ENCODE results near the gene TMEM38A.
"Not testable (repeated sequence)": the region's sequence is repeated elsewhere in the genome, so short reads cannot be mapped to it uniquely, and the experiment has no call there.

TMEM38A gene

DNA sequence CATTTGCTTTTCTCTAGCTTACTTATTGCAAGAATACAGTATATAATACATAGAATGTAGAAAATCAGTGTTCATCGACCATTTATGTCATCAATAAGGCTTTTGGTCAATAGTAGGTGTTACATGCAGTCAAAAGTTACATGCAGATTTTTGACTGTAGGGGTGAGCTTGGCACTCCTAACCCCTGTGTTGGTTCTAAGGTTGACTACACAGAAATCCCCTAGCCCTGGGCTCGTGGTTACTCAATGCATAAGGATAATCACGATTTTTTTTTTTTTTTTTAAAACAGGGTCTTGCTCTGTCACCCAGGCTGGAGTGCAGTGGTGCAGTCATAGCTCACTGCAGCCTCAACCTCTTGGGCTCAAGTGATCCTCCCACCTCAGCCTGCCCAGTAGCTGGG is 54.7 kb downstream of the TMEM38A start:
- Mint-ChIP-seq H3K9me3 (no peaks in the 10 kb centered on the region), H3K36me3 (ENCODE audit: low read depth) (no peaks in the 10 kb centered on the region), H3K27me3 (peaks cover 22% of the 10 kb centered on the region), H3K4me1 (ENCODE audit: low read depth) (peaks cover 10% of the 10 kb centered on the region), H3K4me3 (no peak overlapping the region), H3K27ac (no peak overlapping the region)
- intact Hi-C loops (cut with micrococcal nuclease), result no loop called here

DNA sequence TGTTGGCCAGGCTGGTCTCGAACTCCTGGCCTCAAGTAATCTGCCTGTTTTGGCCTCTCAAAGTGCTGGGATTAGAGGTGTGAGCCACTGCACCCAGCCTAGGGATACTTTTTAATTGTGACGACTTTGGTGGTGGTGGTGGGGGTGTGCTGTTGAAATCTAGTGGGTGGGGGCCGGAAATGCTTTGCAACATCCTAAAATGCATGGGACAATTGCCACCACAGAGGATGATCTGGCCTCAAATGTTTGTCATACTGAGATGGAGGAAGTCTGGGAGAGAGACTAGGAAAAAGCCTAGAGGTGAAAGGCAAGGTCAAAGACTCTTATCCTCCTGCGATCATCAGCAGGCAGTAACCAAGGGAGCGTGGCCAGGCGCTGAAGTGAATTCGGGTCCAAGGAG is 60.1 kb downstream of the TMEM38A start:
- H3K36me3 Mint-ChIP-seq (ENCODE audit: low read depth), result no peaks in the 10 kb centered on the region
- peaks cover 7% of the 10 kb centered on the region for H3K4me1 Mint-ChIP-seq (ENCODE audit: low read depth)
- peaks cover 18% of the 10 kb centered on the region for H3K27me3 Mint-ChIP-seq
- peaks cover 9% of the 10 kb centered on the region for H3K9me3 Mint-ChIP-seq
- H3K4me3 Mint-ChIP-seq, result no peak overlapping the region
- intact Hi-C loops (cut with micrococcal nuclease), result no loop called here
- no peak overlapping the region for H3K27ac Mint-ChIP-seq

DNA sequence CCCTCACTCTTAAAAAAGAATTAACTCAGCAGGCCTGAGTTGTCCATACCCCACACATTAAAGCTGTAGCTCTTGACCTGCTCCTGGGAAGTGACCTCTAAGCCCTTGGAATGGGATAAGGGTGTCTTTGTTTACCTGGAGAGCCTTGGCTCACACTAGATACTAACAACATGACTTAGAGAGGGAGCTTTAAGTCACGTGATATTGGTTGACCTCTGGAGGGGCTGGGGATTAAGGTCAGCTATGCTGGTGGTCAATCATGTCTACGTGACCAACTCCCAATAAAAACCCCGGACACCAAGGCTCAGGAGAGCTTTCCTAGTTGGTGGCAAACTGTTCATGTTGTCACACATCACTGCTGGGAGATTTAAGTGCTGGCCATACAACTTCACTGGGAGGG is 61.7 kb downstream of the TMEM38A start:
- H3K36me3 Mint-ChIP-seq (ENCODE audit: low read depth), result no peaks in the 10 kb centered on the region
- H3K27ac Mint-ChIP-seq, result no peak overlapping the region
- peaks cover 9% of the 10 kb centered on the region for H3K9me3 Mint-ChIP-seq
- no peak overlapping the region for H3K4me3 Mint-ChIP-seq
- H3K27me3 Mint-ChIP-seq, result peaks cover 18% of the 10 kb centered on the region
- intact Hi-C loops (cut with micrococcal nuclease), result no loop called here
- peaks cover 7% of the 10 kb centered on the region for H3K4me1 Mint-ChIP-seq (ENCODE audit: low read depth)

DNA sequence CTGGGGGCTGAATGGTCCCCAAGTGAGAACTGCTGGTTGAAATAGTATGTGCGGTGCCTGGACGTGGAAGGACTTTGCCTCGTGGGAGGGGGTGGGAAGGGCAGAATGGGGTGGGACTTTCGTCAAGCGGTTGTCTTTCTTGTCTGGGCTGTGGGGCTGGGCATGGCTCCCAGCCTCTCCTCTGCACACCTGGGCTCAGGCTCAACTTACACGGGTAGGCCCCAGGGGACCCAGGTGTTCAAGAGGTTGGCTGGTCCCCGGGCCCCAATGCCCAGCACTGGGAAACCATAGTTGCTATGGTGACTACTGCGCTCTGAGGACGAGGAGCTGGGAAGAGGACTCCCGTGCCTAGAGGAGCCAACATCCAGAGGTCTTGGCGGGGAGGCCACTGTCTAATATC is 66.0 kb downstream of the TMEM38A start:
- H3K27ac Mint-ChIP-seq, result no peak overlapping the region
- H3K36me3 Mint-ChIP-seq (ENCODE audit: low read depth), result no peaks in the 10 kb centered on the region
- H3K4me3 Mint-ChIP-seq, result no peak overlapping the region
- intact Hi-C loops (cut with micrococcal nuclease), result no loop called here
- H3K27me3 Mint-ChIP-seq, result no peaks in the 10 kb centered on the region
- no peaks in the 10 kb centered on the region for H3K4me1 Mint-ChIP-seq (ENCODE audit: low read depth)
- peaks cover 9% of the 10 kb centered on the region for H3K9me3 Mint-ChIP-seq

DNA sequence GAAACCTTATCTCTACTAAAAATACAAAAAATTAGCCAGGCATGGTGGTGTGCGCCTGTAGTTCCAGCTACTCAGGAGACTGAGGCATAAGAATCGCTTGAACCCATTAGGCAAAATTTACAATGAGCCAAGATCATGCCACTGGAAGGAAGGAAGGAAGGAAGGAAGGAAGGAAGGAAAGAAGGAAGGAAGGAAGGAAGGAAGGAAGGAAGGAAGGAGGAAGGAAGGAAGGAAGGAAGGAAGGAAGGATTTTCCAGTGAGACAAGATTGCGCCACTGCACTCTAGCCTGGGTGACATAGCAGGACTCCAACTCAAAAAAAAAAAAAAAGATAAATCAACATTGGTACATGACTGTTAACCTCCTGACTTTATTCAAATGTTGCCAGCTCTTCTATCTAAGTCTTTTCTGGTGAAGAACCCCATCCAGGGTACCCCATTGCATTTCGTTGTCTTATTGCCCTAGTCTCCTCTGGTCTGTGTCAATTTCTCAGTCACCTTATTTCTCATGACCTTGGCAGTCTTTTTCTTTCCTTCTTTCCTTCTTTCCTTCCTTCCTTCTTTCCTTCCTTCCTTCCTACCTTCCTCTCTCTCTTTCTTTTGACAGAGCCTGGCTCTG is 74.8 kb downstream of the TMEM38A start:
- H3K9me3 Mint-ChIP-seq; intact Hi-C loops (cut with micrococcal nuclease); H3K27ac Mint-ChIP-seq: not testable (repeated sequence)

DNA sequence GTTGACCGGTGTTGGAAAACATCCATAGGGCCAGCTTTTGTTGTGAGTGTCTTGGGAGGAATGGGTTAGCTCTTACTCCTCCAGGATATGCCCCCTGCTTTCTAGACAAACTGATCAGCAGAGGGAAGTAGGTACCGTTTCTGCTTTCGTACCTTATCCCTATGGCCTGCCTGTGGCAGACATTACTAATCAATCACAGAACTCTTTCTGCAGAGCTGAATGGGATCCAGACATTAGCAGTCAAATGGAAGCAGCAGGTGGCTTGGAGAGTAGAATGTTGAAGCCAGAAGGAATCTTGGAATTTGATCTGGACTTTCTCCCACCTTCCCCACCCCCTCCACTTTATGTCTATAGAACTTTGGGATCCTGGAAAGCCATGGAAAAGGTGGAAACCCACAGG is 75.8 kb downstream of the TMEM38A start:
- H3K9me3 Mint-ChIP-seq, result peaks cover 9% of the 10 kb centered on the region
- no peaks in the 10 kb centered on the region for H3K36me3 Mint-ChIP-seq (ENCODE audit: low read depth)
- peaks cover 5% of the 10 kb centered on the region for H3K4me1 Mint-ChIP-seq (ENCODE audit: low read depth)
- H3K27me3 Mint-ChIP-seq, result peaks cover 14% of the 10 kb centered on the region
- H3K4me3 Mint-ChIP-seq, result no peak overlapping the region
- intact Hi-C loops (cut with micrococcal nuclease), result no loop called here
- H3K27ac Mint-ChIP-seq, result no peak overlapping the region

More for the DNA sequence above, 74.8 kb downstream of the TMEM38A start:
- H3K4me1 Mint-ChIP-seq (ENCODE audit: low read depth); H3K4me3 Mint-ChIP-seq; H3K36me3 Mint-ChIP-seq (ENCODE audit: low read depth): not testable (repeated sequence)
- H3K27me3 Mint-ChIP-seq, result peaks cover 14% of the 10 kb centered on the region

DNA sequence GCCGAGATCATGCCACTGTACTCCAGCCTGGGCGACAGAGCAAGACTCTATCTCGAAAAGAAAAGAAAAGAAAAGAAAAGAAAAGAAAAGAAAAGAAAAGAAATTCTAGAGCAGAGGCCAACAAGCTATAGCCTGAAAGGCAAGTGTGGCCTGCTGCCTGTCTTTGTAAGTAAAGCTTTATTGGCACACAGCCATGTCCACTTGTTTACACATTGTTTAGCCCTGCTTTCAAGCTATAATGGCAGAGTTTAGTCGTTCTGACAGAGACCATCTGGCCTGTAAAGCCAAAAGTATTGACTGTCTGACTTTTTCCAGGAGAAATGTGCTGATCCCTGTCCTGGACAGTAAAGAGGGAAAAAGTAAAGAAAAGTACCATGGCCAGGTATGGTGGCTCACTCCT is 77.0 kb downstream of the TMEM38A start:
- peaks cover 9% of the 10 kb centered on the region for H3K9me3 Mint-ChIP-seq
- H3K4me3 Mint-ChIP-seq, result no peak overlapping the region
- no peaks in the 10 kb centered on the region for H3K36me3 Mint-ChIP-seq (ENCODE audit: low read depth)
- intact Hi-C loops (cut with micrococcal nuclease), result no loop called here
- peaks cover 14% of the 10 kb centered on the region for H3K27me3 Mint-ChIP-seq
- peaks cover 5% of the 10 kb centered on the region for H3K4me1 Mint-ChIP-seq (ENCODE audit: low read depth)
- no peak overlapping the region for H3K27ac Mint-ChIP-seq

DNA sequence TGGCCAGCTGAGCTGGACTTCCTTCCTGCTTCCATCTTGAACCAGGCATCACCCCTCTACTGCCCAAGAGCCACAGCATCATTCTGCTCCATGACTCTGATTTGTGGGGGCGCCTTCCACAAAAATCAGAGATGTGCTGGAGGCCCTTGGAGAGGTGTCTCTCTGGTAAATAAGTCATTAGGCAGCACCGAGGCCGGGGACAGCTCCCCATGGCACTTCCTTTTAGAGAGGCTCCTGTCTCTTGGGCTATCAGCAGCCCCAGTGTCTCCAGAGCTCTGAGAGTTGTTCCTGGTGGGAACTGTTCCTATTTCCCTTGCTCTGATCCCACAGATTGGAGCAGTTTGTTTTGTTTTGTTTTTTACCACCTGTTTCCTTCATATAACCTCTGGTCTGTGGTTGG is 78.6 kb downstream of the TMEM38A start:
- Mint-ChIP-seq H3K36me3 (ENCODE audit: low read depth) (no peaks in the 10 kb centered on the region), H3K9me3 (peaks cover 9% of the 10 kb centered on the region), H3K27ac (no peak overlapping the region), H3K4me1 (ENCODE audit: low read depth) (peaks cover 5% of the 10 kb centered on the region), H3K4me3 (no peak overlapping the region), H3K27me3 (peaks cover 8% of the 10 kb centered on the region)
- intact Hi-C loops (cut with micrococcal nuclease), result no loop called here

Data from dendritic cell treated with granulocyte-macrophage colony-stimulating factor and Interleukin-4, amounts not matched to agents 40 ng/mL and 50 ng/mL, for 4 days (primary cell).